Measurements from ENCODE around the gene PLXNA2. TPM values are rescaled to one million over a fixed set of nuclear protein-coding genes. Genes with fewer than 3 reads are reported as not detected.

Gene PLXNA2
- total RNA-seq, 1 experiment from 2014 or later, result 0.89 TPM

DNA sequence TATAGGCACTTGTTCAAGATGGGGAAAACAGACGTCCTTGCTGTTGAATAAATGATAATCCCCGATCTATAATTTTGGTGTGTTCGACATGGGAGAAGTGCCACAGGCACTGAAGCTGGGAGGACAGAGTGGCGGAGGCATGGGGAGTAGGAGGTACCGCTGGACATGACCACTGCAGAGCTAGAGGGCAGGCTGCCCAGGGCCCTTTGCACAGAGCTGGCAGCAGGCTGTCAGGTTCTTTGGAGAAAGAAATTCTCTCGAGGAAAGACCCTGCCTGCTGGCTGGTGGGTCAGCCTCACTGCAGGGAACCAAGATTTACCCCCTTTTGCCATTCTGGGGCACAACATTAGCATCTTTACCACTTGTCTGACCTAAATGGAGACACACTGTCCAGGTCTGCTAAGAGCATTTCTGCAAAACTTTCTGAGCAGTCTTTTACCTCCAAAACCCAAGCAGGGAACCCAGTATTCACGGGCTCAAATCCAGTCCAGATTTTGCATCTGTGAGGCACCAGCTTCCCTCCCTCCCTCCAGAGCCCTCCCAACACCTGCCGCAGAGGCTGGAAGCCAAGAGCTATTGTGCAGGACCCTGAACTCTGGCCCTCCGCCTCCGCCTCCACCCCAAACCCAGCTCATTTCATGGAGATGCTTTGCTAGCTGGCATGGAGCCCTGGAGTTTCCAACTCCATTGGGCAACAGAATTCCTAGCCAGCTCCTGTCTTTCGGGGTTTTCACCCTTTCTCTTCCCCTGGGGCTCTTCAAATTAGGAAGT lies 142.3 kb downstream of the PLXNA2 start:
- ATAC-seq (no peak), DNase-seq (ENCODE audit: low read depth, low spot score) (no peak)
- Histone ChIP-seq H3K4me1 (ENCODE audit: control insufficient read depth in 1 of 2, insufficient read depth in 2 of 2, low read length in 2 of 2) (no peaks in the 10 kb centered on the region), H4K20me1 (ENCODE audit: insufficient read depth) (no peaks in the 10 kb centered on the region; the same call in 1 of the 2 replicates), H3K4me3 (replicated peaks in 1 of 2; ENCODE audit: low read depth in 1 of 2, low read length in 2 of 2) (no peak overlapping the region), H3K36me3 (ENCODE audit: control insufficient read depth in 1 of 2, insufficient read depth in 2 of 2, low read length in 2 of 2) (no peaks in the 10 kb centered on the region), H3K4me2 (ENCODE audit: low read length) (no peak overlapping the region), H2AFZ (ENCODE audit: low read depth, low read length, poor library complexity, severe bottlenecking) (no peak overlapping the region), H3K79me2 (ENCODE audit: insufficient read depth, low read length) (no peaks in the 10 kb centered on the region), H3K9me3 (ENCODE audit: control insufficient read depth in 1 of 2, insufficient read depth in 1 of 2, low read depth in 1 of 2, low read length in 2 of 2) (no peaks in the 10 kb centered on the region), H3K9me2 (ENCODE audit: insufficient read depth) (no peaks in the 10 kb centered on the region), H3K27ac (ENCODE audit: low read depth, low read length) (no peak overlapping the region), H3K27me3 (ENCODE audit: insufficient read depth, low read length) (peaks cover 33% of the 10 kb centered on the region; the same call in 1 of the 2 replicates), H3K9ac (ENCODE audit: low read length) (no peak overlapping the region)
- ChIA-PET POLR2A (no interaction called here), CTCF (no interaction called here), RAD21 (ENCODE audit: low non-redundant PET in 1 of 2, low total read pairs in 2 of 2, uncharacterized antibody in 2 of 2, unreplicated experiment in 2 of 2) (no interaction called here)
- intact Hi-C loops (cut with micrococcal nuclease), result no loop called here
- BruUV-seq (replicated peaks), result no TSS peak
- no peak for TF ChIP-seq ZNF274 (IDR thresholded peaks at IDR 0.05; ENCODE audit: low read depth, low read length)
- TF ChIP-seq EZH2 (IDR thresholded peaks at IDR 0.05), result no peak
- TF ChIP-seq EGR1 (IDR thresholded peaks at IDR 0.05; ENCODE audit: low read depth), result no peak
- TF ChIP-seq ELF1 (IDR thresholded peaks at IDR 0.05; ENCODE audit: borderline replicate concordance, low read depth), result no peak
- no peak for TF ChIP-seq FOSL1 (IDR thresholded peaks at IDR 0.05; ENCODE audit: low read depth)
- no peak for TF ChIP-seq YY1 (IDR thresholded peaks at IDR 0.05; ENCODE audit: extremely low read depth, insufficient replicate concordance, low read depth, low read length)
- no peak for TF ChIP-seq SIN3A (IDR thresholded peaks at IDR 0.05; ENCODE audit: low read depth)
- TF ChIP-seq, protein P1, sequence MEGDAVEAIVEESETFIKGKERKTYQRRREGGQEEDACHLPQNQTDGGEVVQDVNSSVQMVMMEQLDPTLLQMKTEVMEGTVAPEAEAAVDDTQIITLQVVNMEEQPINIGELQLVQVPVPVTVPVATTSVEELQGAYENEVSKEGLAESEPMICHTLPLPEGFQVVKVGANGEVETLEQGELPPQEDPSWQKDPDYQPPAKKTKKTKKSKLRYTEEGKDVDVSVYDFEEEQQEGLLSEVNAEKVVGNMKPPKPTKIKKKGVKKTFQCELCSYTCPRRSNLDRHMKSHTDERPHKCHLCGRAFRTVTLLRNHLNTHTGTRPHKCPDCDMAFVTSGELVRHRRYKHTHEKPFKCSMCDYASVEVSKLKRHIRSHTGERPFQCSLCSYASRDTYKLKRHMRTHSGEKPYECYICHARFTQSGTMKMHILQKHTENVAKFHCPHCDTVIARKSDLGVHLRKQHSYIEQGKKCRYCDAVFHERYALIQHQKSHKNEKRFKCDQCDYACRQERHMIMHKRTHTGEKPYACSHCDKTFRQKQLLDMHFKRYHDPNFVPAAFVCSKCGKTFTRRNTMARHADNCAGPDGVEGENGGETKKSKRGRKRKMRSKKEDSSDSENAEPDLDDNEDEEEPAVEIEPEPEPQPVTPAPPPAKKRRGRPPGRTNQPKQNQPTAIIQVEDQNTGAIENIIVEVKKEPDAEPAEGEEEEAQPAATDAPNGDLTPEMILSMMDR (IDR thresholded peaks at IDR 0.05 in 2 of 3, conservative IDR thresholded peaks at IDR 0.05 in 1 of 3; ENCODE audit: borderline replicate concordance in 1 of 3, insufficient read depth in 1 of 3, low read depth in 2 of 3, low read length in 2 of 3), result no peak
- TF ChIP-seq REST (IDR thresholded peaks at IDR 0.05; ENCODE audit: low read depth), result no peak
- TF ChIP-seq RAD21 (IDR thresholded peaks at IDR 0.05; ENCODE audit: low read depth), result no peak
- no peak for TF ChIP-seq TCF7L2 (IDR thresholded peaks at IDR 0.05; ENCODE audit: borderline replicate concordance, extremely low read depth, insufficient read depth, insufficient read length)
- TF ChIP-seq, protein P2, sequence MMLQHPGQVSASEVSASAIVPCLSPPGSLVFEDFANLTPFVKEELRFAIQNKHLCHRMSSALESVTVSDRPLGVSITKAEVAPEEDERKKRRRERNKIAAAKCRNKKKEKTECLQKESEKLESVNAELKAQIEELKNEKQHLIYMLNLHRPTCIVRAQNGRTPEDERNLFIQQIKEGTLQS (IDR thresholded peaks at IDR 0.05), result no peak

Measured in HCT116 (cell line).